H1 (cell line): ENCODE measurements around the gene APOL2. TPM values are rescaled to one million over a fixed set of nuclear protein-coding genes. Genes with fewer than 3 reads are reported as not detected.

ENCODE experiments used
- ATF2 ChIP-seq: IDR thresholded peaks from 2 replicates; pipeline ENCODE4 v1.6.1; 2012; ENCODE audit warnings: low read length, inconsistent platforms
- GABPA ChIP-seq: IDR thresholded peaks from 2 replicates; pipeline ENCODE4 v1.6.1; 2011; ENCODE audit warnings: mild to moderate bottlenecking, low read length, moderate library complexity, borderline replicate concordance; ENCODE audit not compliant: insufficient read depth
- PHF8 ChIP-seq: fragments of 200-600 bp; sonication (generic); conservative IDR thresholded peaks from 2 replicates; pipeline ENCODE4 v1.7.1; 2012; ENCODE audit warnings: low read depth, mild to moderate bottlenecking, inconsistent platforms, low read length, moderate library complexity
- SIN3A ChIP-seq, 2 experiments: IDR thresholded peaks in 1 of 2; conservative IDR thresholded peaks in 1 of 2; 2 replicates each; pipeline ENCODE4 v1.6.1; 2011 to 2012; ENCODE audit warnings: low read length in 2 of 2, improper control_type of control experiment in 1 of 2, low read depth in 1 of 2, mild to moderate bottlenecking in 1 of 2
- SP2 ChIP-seq: IDR thresholded peaks from 2 replicates; pipeline ENCODE4 v1.6.1; 2012; ENCODE audit warnings: mild to moderate bottlenecking, low read length, inconsistent platforms
- SP4 ChIP-seq: IDR thresholded peaks from 2 replicates; pipeline ENCODE4 v1.6.1; 2012; ENCODE audit warnings: low read length, inconsistent platforms
- TBP ChIP-seq: IDR thresholded peaks from 2 replicates; pipeline ENCODE4 v1.6.1; 2011; ENCODE audit warnings: low read depth, low read length, improper control_type of control experiment
- YY1 ChIP-seq: IDR thresholded peaks from 2 replicates; pipeline ENCODE4 v1.6.1; 2011; ENCODE audit warnings: low read depth, mild to moderate bottlenecking, low read length
- polyA plus RNA-seq, 7 experiments: library from polyadenylated mRNA; depleted of rRNA in 3 of 7; stranded (reverse) in 5 of 7; unstranded in 2 of 7; fragments of >200 nt in 5 of 7; fragments of 200-250 nt in 2 of 7; gene quantifications; 1 replicate in 5 of 7; 2 replicates in 1 of 7; 4 replicates in 1 of 7; pipeline versions ENCODE4 v1.2.1 to v1.2.3, GENCODE V29; 2011 to 2013; ENCODE audit warnings: missing spikeins in 2 of 7, mixed read lengths in 2 of 7
- total RNA-seq: library from RNA; stranded (reverse); fragmentation: NEBNext Ultra II Directional; extraction: Animal tissue kit (Norgen Biotek cat#: 25700); gene quantifications from 2 replicates; pipeline ENCODE4 v1.2.1, GENCODE V29; 2021

APOL2 gene
- total and polyA plus RNA-seq, 2 of the 8 experiments (the other 6 are each of a cell fraction or from before 2014, with no cell fraction given): 8.1 to 11.0 TPM

GRCh38 chr22:36183446-36183845 is 55.9 kb downstream of the APOL2 start (continued):
- TF ChIP-seq PHF8: no peak
- no peak for TF ChIP-seq TBP
- no peak for TF ChIP-seq SIN3A (conservative IDR thresholded peaks at IDR 0.05 in 1 of 2, IDR thresholded peaks at IDR 0.05 in 1 of 2; ENCODE audit: low read depth in 1 of 2, low read length in 2 of 2)
- TF ChIP-seq SP2: no peak
- no peak for TF ChIP-seq SP4
- TF ChIP-seq ATF2: no peak
- no peak for TF ChIP-seq YY1
- no peak for TF ChIP-seq GABPA
